HG02840 (cell line): ENCODE data around the gene MYO19.
A peak's percentile ranks its signal among the peaks of the same experiment; 100 is the strongest.

Experiments
- ATAC-seq: cut with Tn5 transposase; IDR thresholded peaks from one replicate; pipeline ENCODE4 v1.9.1; 2021; ENCODE audit warnings: mild to moderate bottlenecking, moderate library complexity, moderate number of reproducible peaks; ENCODE audit not compliant: unreplicated experiment, low FRiP score

The MYO19 gene

GRCh38 chr17:36534840-36535668, at the start of gene MYO19, which contains the start of gene PIGW:
Gene MYO19 (minus strand): TSS chr17:36534868. CDS start chr17:36532538, 2,330 bp downstream.
Gene PIGW (plus strand): TSS chr17:36534987. CDS start chr17:36537102, 2,115 bp downstream.
- peak; percentile 74 for ATAC-seq

- ATAC-seq, result no peak
Measured at GRCh38 chr17:36583787-36584186, 49.1 kb upstream of the MYO19 start.

DNA sequence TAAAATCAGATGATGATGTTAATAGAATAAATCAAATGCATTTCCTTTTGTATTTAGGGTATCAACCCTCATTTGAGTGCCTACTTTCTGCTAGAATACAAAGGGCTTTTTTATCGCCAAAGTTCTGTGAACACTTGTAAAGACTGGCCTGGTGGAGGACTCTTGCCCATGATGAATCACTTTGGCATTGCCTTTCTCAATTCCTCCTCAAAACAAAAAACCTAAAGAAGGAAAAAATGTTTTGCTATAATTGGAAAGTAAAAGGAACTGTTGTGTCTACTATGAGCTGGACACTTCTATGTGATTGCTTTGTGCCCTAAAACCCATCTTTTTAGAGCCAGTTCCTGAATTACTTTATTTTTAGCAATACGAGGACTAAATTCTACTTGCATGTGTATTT, 44.0 kb upstream of the MYO19 start:
- no peak for ATAC-seq

DNA sequence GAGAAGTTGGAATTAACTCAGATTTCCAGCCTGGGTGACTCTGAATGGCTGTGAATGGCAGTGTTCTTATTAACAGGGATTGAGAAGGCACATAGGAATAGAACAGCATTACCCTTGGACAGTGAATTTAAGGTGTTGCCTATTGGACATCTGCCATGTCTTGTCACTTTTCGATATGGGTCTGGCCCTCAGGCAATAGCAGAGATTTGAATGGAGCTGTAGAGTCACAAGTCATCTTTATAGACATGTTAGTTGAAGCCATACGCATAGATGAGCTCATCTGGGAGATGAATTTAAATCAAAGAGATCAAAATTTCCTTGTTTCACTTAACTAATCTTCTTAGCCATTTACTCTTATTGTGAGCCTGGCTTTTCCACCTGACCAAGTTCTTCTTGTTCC, 42.1 kb upstream of the MYO19 start:
- no peak for ATAC-seq

- no peak for ATAC-seq
Measured at GRCh38 chr17:36575028-36575427, 40.4 kb upstream of the MYO19 start.

- no peak for ATAC-seq
Measured at GRCh38 chr17:36566081-36566480, 31.4 kb upstream of the MYO19 start.

DNA sequence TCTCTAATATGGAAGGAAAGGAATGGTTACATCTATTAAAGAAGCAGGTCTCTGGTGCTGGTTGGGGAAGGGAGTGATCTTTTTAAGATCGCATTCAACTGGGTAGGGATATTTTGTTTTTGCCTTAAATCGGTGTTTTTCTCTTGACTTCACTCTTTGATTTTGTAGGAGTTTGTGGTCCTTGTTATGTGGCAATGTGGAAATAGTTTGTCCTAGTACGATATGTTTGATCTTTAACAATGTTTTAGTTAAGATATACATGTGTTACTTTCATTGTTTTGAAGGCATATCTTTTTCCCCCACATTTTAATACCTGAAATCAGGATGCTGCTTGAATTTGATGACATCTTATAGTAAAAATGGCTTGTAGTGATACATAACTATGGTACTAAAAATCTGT, 18.8 kb upstream of the MYO19 start:
- ATAC-seq, result no peak

- ATAC-seq, result no peak
Measured at GRCh38 chr17:36550491-36551417, 16.1 kb upstream of the MYO19 start.

GRCh38 chr17:36547776-36548175, 13.1 kb upstream of the MYO19 start:
- no peak for ATAC-seq

GRCh38 chr17:36546418-36547093, 11.9 kb upstream of the MYO19 start:
- no peak for ATAC-seq

DNA sequence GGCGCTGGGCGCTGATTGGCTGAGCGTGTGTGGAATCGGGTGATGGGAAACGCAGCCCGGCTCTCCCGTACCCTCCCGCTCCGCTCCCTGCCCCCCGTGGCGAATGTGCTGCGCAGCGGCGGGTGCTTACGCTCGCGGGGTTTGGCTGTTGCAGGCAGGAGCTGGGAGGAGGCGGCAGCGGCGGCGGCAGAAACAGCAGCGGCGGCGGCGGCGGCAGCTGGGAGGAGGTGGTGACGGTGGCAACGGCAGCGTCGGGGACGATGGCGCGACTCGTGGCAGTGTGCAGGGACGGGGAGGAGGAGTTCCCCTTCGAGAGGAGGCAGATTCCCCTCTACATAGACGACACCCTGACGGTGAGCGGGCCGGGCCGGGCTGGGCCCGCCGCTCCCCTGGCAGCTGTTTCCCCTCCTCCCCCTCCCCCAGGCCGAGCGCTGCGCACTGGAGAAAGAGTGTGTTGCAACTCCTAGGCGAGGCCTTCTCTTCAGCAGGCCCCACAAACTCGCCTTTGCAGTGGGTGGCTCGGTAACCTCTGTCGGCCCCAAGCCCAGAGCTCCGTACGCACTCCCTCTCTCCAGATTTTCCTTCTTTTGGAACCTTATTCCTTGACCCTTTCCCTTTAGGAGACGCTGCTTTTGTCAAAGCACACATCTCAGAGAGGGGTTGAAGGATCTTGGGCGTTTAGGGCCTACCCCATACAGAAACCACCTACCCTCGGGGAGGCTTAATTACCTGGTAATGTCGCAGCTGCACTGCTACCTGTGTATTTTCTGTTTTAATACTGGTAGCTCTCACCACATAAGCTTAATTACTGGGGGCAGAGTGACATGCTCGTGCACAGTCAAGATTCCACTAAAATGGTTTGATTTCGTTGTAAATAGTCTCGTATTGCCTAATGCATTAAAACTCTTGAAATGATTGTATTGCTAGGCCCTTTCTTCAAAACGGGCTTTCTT, 11.1 kb upstream of the MYO19 start:
- ATAC-seq, result peak; percentile 64

DNA sequence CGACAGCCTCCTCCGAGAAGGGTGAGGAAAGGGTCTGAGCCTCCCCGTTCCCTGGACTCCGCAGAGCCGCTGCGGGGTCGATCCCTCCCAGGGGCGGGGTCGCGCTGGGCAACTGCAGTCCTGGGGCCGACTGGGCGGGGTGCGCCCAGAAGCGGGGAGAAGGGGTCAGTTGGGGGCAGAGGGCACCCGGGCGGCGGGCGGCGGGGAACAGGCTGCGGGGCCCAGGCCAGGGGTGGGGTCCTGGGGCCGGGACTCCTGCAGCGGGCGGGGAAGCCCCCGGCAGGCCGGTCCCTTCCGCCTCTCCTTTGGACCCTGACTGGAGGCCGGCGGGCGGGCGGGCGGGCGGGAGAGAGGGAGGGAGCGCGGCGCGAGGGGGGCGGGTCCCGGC, 10.4 kb upstream of the MYO19 start:
- peak; percentile 38 for ATAC-seq

- ATAC-seq, result peak; percentile 46
Measured at GRCh38 chr17:36544307-36545076, 9.8 kb upstream of the MYO19 start, which contains the start of gene GGNBP2. Gene GGNBP2 (plus strand): TSS chr17:36544919. CDS start chr17:36545725, 806 bp downstream.

DNA sequence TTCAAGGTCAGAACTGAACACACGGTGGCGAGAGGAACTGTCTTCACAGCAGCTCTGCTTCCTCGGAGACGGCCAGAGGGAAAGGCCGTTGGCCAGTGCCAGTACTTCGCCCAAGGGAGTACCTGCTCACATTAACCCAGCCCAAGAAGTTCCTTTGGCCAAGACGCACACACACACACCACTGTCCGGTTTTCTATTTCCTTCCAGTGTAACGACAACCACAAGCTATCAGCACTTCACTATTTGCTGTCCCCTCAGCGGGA, 9.3 kb upstream of the MYO19 start:
- no peak for ATAC-seq

- no peak for ATAC-seq
Measured at GRCh38 chr17:36542755-36543154, 8.1 kb upstream of the MYO19 start.

GRCh38 chr17:36540696-36541095, 6.0 kb upstream of the MYO19 start:
- no peak for ATAC-seq

- peak; percentile 18 for ATAC-seq
Measured at GRCh38 chr17:36535669-36536081, 1.0 kb upstream of the MYO19 start.

GRCh38 chr17:36533935-36534839, 481 bp downstream of the MYO19 start:
- ATAC-seq, result no peak
